ENCODE results near the gene KCNK5. TPM values are rescaled to one million over a fixed set of nuclear protein-coding genes. Genes with fewer than 3 reads are reported as not detected.

The KCNK5 gene
- total RNA-seq, 2 donors from 2014 or later: 29.8 to 32.2 TPM

DNA sequence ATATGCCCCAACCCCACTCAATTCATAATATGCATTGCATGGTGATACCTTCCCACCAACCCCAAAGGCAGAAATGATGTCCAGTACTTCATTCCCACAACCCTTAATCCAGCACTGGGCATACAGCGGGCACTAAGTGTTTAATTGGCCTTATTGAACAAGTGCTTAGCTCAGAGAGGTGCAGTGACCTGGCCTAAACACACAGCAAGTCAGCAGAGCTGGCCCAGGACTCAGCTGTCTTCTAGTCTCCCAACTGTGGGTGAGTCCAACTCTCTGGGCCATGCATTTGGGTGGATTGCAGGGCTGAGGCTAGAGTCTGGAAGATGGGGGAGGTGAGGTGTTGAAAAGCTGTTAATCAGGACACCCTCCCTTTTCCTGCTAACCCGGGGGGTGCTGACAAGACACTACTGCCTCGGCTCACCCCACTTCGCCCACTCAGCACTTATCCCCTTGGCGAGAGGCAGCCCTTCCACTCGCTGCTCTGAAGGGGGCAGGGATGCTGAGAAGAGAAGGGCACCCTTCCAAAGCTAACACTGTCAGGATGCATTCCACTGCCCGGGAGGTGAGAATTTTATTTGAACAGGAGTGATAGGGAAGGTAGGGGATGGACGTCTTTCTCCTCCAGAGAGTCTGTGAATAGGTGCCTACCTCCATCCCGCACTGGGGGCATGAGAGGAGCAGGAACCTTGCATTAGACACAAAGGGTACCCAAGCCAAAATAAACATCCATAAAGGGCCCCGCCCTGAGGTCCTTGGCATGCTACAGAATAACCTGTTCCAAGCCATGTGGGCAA, 14.2 kb downstream of the KCNK5 start:
- Histone ChIP-seq H3K4me1 (ENCODE audit: control insufficient read depth, insufficient read depth, low read length) (peaks cover 27% of the 10 kb centered on the region), H3K9ac (ENCODE audit: extremely low read depth, low read length, poor library complexity, severe bottlenecking) (no peak overlapping the region), H3K27me3 (ENCODE audit: control insufficient read depth, insufficient read depth, low read length, poor library complexity, severe bottlenecking) (no peaks in the 10 kb centered on the region), H3K4me3 (ENCODE audit: low read length) (no peak overlapping the region), H3K27ac (ENCODE audit: low read depth, low read length) (no peak overlapping the region), H3K9me3 (ENCODE audit: control insufficient read depth, low read length) (no peaks in the 10 kb centered on the region), H3K36me3 (ENCODE audit: control insufficient read depth, insufficient read depth, low read length) (peaks cover 11% of the 10 kb centered on the region)
- H3K27me3 Mint-ChIP-seq (ENCODE audit: insufficient read depth): no peaks in the 10 kb centered on the region
- no peaks in the 10 kb centered on the region for H3K9me3 Mint-ChIP-seq
- DNase-seq: no peak
- no peak overlapping the region for H3K4me3 Mint-ChIP-seq
- H3K36me3 Mint-ChIP-seq (ENCODE audit: low read depth): peaks cover 38% of the 10 kb centered on the region
- TF ChIP-seq, protein P1, sequence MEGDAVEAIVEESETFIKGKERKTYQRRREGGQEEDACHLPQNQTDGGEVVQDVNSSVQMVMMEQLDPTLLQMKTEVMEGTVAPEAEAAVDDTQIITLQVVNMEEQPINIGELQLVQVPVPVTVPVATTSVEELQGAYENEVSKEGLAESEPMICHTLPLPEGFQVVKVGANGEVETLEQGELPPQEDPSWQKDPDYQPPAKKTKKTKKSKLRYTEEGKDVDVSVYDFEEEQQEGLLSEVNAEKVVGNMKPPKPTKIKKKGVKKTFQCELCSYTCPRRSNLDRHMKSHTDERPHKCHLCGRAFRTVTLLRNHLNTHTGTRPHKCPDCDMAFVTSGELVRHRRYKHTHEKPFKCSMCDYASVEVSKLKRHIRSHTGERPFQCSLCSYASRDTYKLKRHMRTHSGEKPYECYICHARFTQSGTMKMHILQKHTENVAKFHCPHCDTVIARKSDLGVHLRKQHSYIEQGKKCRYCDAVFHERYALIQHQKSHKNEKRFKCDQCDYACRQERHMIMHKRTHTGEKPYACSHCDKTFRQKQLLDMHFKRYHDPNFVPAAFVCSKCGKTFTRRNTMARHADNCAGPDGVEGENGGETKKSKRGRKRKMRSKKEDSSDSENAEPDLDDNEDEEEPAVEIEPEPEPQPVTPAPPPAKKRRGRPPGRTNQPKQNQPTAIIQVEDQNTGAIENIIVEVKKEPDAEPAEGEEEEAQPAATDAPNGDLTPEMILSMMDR (conservative IDR thresholded peaks at IDR 0.05): no peak
- 81 to 85% methylated on average over 4 to 10 of the region's 10 CpGs for WGBS, 2 experiments (ENCODE audit: insufficient coverage in 1 of 2, insufficient read length in 1 of 2)
- H3K27ac Mint-ChIP-seq: peak overlapping the region; percentile 77
- peaks cover 64% of the 10 kb centered on the region for H3K4me1 Mint-ChIP-seq

DNA sequence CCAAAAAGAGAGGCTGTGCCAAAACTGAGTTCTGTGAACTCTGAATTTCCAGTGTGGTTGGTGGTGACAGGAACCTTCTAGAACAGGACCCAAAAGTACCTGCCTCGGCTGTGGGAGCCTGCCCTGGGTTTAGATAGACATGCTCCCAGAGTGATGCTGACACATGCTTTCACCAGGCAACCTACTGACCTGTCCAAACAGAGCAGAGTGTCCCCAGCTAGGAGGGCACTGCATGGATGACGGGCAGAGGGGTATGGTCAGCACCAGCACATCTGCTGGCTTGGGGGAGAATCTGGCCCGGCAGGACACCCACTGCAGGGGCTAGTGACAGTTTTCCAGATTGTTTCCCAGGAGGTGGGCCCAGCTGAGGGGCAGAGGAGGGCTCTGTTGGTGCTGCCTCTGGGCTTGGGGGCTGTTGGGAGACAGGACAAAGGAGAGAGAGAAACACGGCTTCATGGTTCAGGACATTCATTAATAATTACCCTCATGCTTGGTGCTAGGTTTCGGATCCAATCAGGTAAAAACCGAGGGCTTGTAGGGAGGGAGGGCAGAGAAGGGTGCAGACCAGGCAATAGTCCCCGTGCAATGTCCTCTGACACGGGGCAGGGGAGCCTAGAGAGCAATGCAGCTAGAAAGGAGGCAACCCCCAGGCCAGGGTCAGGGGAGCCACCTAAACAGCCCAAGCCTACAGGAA, 15.0 kb downstream of the KCNK5 start:
- peaks cover 66% of the 10 kb centered on the region for H3K4me1 Mint-ChIP-seq

DNA sequence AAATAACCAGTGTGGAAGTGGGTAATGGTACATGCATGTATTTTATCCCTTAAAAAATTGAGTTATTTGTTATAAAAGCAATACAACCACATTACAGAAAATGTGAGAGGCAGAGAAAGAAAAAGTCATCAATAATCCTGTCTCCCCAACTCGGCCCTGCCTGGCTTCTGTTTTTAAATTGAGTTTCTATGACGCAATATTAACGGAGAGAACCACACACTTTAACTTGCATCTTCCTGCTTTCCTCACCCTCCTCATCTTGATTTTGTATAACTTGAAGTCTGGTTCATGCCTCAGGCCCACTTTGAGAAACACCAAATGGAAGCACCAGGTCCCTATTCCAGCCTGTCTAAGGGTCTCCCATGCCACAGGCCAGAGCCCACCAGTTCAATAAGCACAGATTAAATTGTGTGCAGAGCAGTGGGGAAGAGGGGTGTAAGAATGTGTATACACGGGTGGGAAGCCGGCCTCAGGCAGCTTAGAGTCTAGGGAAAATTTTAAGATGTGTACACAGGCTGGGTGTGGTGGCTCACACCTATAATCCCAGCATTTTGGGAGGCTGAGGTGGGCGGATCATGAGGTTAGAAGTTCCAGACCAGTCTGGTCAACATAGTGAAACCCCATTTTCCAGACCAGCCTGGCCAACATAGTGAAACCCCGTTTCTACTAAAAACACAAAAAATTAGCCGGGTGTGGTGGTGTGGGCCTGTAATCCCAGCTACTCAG, 15.9 kb downstream of the KCNK5 start:
- no peak overlapping the region for H3K4me3 Mint-ChIP-seq
- no peak for DNase-seq
- Histone ChIP-seq H3K4me1 (ENCODE audit: control insufficient read depth, insufficient read depth, low read length) (peaks cover 27% of the 10 kb centered on the region), H3K9ac (ENCODE audit: extremely low read depth, low read length, poor library complexity, severe bottlenecking) (no peak overlapping the region), H3K36me3 (ENCODE audit: control insufficient read depth, insufficient read depth, low read length) (peaks cover 11% of the 10 kb centered on the region), H3K9me3 (ENCODE audit: control insufficient read depth, low read length) (no peaks in the 10 kb centered on the region), H3K27me3 (ENCODE audit: control insufficient read depth, insufficient read depth, low read length, poor library complexity, severe bottlenecking) (no peaks in the 10 kb centered on the region), H3K4me3 (ENCODE audit: low read length) (no peak overlapping the region), H3K27ac (ENCODE audit: low read depth, low read length) (no peak overlapping the region)
- H3K36me3 Mint-ChIP-seq (ENCODE audit: low read depth): peaks cover 38% of the 10 kb centered on the region
- TF ChIP-seq, protein P1 (conservative IDR thresholded peaks at IDR 0.05): no peak
- no peaks in the 10 kb centered on the region for H3K27me3 Mint-ChIP-seq (ENCODE audit: insufficient read depth)
- H3K9me3 Mint-ChIP-seq: no peaks in the 10 kb centered on the region
- 94 to 96% methylated on average over 4 to 8 of the region's 8 CpGs for WGBS, 2 experiments (ENCODE audit: insufficient coverage in 1 of 2, insufficient read length in 1 of 2)
- H3K4me1 Mint-ChIP-seq: peaks cover 67% of the 10 kb centered on the region
- H3K27ac Mint-ChIP-seq: peak overlapping the region; percentile 58

More for the DNA sequence above, 15.0 kb downstream of the KCNK5 start:
- no peaks in the 10 kb centered on the region for H3K9me3 ChIP-seq (ENCODE audit: control insufficient read depth, low read length)
- no peak overlapping the region for H3K4me3 ChIP-seq (ENCODE audit: low read length)
- Mint-ChIP-seq H3K4me3 (no peak overlapping the region), H3K9me3 (no peaks in the 10 kb centered on the region), H3K36me3 (ENCODE audit: low read depth) (peaks cover 38% of the 10 kb centered on the region), H3K27ac (peak overlapping the region; percentile 77), H3K27me3 (ENCODE audit: insufficient read depth) (no peaks in the 10 kb centered on the region)
- TF ChIP-seq, protein P1 (conservative IDR thresholded peaks at IDR 0.05): no peak
- H3K4me1 ChIP-seq (ENCODE audit: control insufficient read depth, insufficient read depth, low read length): peaks cover 27% of the 10 kb centered on the region
- peaks cover 11% of the 10 kb centered on the region for H3K36me3 ChIP-seq (ENCODE audit: control insufficient read depth, insufficient read depth, low read length)
- 82 to 84% methylated on average over 6 to 8 of the region's 8 CpGs for WGBS, 2 experiments (ENCODE audit: insufficient coverage in 1 of 2, insufficient read length in 1 of 2)
- no peak for DNase-seq
- H3K9ac ChIP-seq (ENCODE audit: extremely low read depth, low read length, poor library complexity, severe bottlenecking): no peak overlapping the region
- no peak overlapping the region for H3K27ac ChIP-seq (ENCODE audit: low read depth, low read length)
- H3K27me3 ChIP-seq (ENCODE audit: control insufficient read depth, insufficient read depth, low read length, poor library complexity, severe bottlenecking): no peaks in the 10 kb centered on the region
